ENCODE measurements around the gene CLIP3.
"Not testable (repeated sequence)": the region's sequence is repeated elsewhere in the genome, so short reads cannot be mapped to it uniquely, and the experiment has no call there.

The CLIP3 gene

DNA sequence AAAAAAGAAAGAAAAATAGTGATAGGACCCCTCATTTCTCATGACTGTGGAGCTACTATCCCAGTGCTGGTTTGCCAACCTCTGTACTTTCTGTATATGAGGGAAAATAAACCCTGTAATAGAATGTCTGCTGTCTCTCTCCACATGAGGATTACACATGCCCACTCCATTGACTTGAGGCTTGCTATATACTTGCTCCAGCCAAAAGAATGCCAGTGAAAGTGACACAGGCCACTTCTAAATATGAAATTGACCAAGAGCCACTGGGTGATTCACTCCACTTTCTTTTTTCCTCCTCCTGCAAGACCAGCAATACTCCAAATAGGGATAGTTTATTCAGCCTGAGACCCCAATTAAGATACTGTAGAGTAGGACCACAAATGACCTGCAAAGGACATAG is 15.2 kb upstream of the CLIP3 start:
- no peak for DNase-seq

DNA sequence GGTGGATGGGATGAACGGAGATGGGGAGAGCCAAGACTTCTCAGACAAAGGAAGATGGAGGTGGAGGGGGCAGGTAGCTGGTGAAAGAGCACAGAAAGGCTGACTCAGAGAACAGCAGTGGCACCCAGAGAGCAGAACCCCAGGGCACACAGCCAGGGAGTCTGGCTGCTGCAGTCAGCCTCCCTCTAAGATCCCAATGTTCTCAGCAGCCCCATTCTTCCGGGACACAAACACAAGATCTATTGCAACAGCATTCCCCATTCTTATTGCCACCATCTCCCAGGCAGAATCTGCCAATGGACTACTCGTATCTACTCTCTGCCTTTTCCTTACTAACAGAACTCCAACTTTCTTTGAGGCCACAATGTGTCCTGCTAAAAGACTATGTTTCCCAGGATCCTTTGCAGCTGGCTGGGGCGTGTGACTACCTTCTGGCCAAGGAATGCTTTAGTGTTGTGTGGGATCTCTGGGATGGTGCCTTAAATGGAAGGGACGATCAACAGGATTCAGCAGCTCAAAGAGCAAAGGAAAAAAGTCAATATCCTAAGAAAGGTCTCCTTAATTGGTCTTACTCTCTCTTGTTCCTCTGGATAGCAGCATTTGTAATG is 13.9 kb upstream of the CLIP3 start:
- no peak for DNase-seq

DNA sequence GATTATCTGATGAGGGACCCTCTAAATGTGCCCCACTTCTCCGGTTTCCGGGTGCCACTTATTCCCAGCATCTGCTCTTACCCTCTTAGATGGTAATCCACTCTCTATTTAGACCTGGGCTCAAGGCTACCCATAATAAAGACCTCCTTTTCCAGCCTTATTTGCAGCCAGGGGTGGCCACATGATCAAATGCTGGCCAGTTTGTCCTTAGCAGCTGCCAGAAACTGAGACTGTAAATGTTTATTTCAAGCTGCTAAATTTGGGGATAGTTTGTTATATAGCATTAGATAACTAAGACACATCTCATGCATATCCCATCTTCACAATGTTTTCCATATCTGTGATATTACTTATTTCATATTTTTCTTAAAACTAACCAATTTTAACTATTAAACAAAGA is 11.3 kb upstream of the CLIP3 start:
- DNase-seq, result no peak

DNA sequence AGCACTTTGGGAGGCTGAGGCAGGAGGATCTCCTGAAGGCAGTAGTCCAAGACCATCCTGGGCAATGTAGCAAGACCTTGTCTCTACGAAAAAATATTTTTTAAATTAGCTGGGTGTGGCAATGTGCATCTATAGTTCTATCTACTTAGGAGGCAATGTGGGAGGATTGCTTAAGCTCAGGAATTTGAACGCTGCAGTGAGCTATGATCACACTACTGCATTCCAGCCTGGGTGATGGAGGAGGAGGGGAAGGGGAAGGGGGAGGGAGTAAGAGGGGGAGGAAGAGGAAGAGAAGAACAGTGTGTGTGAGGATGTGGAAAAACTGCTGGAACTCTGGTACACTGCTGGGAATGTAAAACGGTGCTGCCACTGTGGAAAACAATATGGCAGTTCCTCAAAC is 9.2 kb upstream of the CLIP3 start:
- DNase-seq, result no peak

DNA sequence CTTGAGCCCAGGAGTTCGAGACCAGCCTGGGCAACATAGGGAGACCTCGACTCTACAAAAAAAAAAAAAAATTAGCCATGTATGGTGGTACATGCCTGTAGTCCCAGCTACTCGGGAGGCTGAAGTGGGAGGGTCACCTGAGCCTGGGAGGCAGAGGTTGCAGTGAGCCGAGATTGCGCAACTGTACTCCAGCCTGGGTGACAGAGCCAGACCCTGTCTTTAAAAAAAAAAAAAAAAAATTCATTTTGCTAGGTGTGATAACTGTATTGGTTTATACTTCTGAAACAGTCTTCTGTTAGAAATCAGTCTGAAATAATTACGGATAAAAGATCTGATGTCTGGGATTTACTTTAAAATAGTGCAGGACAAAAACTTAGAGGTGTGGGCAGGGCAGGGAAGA is 8.4 kb upstream of the CLIP3 start:
- not testable (repeated sequence) for DNase-seq

DNA sequence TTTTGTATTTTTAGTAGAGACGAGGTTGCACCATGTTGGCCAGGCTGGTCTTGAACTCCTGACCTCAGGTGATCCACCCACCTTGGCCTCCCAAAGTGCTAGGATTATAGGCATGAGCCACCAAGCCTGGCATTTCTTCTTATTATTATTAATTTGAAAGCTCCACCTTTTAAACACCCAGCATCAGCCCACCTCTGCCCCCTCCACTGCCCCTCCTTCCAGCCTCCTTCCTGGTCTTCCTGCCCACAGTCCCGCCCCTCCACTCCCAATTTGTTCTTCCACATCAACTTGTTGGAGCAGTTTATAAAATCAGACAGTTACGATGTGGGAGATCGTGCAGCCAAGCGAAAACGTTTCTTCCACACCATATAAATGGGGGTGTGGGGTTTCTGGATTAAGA is 7.8 kb upstream of the CLIP3 start:
- DNase-seq, result no peak

DNA sequence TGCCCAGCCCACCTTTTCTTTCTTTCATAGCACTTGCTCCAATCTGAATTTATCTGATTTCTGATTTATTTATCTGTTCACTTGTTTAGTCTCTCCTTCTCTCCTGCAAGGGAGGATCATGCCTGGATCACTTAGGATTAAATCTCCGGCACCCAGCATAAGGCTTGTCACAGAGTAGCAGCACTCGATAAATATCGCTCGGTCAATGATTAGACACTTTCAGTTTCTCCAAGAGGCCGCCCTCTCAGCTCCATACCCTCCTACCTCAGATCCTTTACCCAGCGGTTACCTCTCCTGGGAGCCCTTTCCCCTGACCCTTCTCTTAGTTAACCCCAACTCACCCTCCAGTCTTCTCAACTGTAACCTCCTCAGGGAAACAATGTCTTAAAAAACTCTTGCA is 1.4 kb downstream of the CLIP3 start:
- DNase-seq, result no peak

DNA sequence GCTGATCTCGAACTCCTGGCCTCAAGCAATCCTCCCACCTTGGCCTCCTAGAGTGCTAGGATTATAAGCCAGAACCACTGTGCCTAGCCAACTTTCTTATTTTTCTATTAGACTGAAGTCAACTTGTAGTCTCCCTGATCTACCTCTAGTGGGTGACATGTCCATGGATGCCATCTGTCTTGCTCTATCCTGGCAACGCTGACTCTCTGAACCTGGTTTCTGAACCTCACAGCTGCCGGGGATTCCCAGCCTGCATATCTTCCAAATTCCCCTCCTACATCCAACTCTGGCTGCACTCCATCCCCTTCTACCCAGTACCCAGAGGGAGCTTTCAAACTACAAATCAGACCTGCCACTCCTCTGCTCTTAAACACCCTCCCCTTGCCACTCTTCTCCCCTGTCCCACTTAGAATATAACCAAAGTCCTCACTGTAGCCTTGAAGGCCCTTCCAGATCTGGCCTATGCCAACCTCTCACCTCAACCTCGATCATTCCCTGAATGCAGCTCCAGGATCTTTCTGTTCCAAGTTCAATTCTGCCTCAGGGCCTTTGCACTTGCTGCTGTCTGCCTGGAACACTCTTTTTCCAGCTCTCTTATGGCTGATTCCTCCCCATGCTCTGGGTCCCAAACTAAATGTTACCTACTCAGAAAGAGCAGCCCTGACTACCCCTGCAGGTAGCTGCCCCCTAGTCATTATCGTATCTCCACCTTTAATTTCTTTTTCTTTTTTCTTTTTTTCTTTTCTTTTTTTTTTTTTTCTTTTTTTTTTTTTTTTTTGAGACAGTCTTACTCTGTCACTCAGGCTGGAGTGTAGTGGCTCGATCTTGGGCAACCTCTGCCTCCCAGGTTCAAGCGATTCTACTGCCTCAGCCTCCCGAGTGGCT is 2.2 kb downstream of the CLIP3 start:
- DNase-seq, result no peak

DNA sequence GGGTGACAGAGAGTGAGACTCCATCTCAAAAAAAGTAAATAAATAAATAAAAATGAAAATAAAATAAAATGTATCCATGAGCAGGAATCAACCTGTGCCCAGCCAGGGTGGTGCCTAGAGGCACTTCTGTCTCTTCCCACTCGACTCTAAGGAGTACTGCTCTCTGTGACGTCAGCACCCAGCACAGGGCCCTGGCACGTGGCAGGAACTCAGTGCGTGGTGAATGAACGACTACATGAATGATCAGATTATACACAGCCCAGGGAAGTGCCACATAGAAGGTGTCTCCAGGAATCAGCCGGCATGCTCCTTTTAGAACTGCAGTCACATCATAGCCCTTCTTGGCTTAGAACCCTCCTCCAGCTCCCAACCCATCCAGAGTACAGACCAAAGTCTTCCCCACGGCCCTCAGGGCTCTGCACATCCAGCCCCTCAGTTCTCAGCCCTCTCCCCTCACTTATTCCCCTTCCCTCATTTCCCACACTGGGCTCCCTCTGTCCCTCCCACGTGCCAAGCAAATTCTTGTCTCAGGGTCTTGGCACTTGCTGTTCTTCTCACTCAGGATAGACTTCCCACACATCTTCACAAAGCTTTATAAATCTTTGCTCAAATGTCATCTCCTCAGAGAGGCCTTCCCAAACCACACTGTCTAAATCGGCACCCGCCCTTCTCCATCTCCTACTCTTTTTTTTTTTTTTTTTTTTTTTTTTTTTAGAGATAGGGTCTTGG is 4.2 kb downstream of the CLIP3 start:
- DNase-seq, result no peak

DNA sequence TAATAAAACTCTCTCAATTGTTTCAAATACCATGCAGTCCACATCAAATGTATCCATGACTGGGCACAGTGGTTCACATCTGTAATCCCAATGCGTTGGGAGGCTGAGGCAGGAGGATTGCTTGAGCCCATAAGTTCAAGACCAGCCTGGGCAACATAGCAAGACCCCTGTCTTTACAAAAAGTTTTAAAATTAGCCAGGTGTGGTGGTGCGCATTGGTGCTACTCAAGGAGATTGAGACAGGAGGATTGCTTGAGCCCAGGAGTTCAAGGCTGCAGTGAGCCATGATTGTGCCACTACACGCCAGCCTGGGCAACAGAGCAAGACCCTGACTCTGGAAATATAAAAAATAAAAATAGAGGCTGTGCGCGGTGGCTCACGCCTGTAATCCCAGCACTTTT is 5.0 kb downstream of the CLIP3 start:
- DNase-seq, result no peak

DNA sequence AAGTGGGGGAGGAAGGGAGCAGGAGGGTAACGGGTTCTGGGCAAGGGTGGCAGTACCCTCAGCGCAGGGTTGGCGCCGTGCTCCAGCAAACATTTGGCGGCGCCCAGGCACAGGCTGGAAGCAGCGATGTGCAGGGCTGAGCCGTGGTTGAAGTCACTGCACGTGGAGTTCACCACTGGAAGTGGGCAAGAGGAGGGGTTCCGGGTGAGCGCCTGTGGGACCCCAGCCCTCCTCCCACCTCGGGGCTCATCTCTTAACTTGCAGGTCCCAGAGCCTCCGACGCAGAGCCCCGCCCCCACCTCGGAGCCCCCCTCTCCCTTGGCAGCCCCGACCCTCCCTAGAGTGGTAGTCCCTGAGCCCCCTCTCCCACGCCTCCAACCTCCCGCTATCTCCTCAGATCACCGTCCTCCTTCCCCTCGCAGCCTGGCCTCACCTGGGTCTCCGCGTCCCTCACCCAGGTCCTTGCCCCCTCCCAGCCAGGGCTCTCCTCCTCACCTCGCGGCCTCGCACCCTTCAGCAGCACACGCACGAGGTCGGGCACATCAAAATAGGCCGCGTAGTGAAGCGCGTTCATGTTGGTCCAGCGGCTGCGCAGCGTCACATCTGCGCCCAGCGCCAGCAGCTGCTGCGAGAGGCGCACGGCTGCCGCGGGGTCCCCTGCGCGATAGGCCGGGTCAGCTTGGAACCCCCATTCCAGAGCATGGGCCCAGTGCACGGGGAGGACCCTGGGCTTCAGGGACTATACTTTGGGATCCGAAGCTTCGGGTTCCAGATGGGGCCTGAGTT is 6.4 kb downstream of the CLIP3 start:
- no peak for DNase-seq

DNA sequence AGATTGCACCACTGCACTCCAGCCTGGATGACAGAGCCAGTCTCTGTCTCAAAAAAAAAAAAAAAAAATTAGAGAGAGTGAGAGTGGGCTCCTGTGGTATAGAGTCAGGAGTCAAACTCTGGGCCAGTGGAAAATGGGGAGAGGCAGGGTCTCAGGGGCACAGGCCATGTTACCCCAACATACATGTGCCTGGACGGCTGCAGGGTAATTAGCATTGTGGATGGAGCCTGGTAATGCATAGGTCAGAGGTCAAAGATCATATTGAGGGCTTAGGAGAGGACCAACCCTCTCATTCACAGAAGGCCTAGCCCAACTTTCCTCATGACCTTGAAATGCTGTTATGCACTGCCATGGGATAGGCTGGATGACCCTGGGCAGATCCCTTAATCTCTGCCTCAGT is 7.1 kb downstream of the CLIP3 start:
- no peak for DNase-seq

DNA sequence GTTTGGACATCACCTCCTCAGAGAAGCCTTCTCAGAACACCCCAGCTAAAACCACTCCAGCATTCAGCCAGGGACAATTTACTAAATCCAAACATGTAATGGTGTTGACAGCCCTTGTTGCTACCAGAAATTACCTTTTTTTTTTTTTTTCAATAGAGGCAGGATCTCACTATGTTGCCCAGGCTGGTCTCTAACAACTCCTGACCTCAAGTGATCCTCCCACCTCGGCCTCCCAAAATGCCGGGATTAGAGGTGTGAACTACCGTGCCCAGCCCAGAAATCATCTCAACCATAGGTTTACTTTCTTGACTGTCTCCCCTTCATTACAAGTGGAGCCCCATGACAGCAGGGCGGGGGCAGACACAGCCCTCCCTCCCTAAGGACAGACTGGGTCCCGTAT is 9.2 kb downstream of the CLIP3 start:
- DNase-seq, result no peak

DNA sequence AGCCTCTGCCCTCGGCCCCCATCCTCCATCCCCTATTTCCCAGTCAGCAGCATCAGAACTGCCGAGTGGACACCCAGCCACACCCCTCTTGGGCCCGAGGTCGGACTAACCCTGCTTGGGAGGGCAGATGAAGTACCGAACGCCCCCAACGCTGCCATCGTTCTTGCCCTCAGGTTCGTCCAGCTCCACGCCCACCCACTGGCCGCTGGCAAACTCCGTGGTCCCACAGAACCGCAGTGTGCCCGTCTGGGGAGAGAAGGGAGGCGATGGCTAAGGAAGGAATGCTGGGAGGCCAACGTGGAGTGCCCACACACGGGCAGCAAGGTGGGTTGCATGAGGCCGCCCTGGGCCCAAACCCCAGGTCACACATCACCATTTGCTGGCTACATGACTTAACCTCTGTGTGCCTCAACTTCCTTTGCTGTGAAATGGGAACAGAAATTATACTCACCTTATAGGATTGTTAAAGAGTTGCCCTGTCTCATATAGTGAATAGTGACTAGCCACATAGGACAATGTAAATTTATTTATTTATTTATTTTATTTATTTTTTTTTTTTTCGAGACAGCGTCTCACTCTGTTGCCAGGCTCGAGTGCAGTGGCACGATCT is 13.5 kb downstream of the CLIP3 start:
- DNase-seq, result no peak

DNA sequence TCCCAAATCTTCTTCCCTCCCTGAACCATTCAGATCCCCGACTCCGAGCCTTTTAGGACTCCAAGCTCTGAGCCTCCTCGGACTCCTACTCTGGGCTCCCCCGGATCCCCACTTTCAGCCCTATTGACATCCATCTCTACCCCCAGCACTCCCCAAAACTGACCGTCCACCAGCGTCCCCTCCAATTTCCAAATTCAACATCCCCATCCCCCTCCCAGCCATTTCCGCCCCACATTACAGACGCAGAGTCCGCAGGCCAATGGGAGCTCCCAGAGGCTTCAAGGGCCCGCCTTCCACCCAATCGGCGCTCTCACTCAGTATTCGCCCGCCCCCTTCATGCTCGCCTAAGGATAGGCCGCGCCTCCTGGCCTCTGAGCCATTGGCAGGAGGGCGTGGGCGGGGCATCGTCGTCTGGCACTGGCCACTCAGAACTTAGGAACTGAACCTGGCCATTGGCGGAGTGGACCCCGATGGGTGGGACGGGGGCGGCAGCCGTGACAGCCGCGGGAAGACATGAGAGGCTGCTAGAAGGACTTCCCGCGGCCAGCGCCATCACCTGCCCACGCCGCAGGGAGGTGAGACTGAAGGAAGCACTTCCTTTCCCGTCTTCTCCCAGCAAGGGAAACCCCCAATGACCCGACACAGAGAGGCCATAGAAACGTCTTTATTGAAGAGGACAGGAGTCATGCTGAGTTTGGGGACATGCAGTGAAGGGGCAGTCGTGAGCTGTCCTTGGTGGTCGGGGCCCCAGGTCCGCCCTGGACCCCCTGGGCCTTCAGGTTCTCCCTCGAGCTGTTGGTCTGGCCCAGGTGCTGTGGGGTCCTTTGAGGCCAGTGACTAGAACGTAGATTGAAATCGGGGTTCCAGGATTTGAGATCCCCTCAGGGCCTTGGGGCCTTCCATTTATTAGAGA is 18.4 kb downstream of the CLIP3 start, which contains the start of gene ALKBH6:
TSS of gene ALKBH6 (minus strand) at position 202 of the 913 bp plus-strand sequence. CDS start 816 bp downstream, outside the sequence.
- DNase-seq, result peak; percentile 99

DNA sequence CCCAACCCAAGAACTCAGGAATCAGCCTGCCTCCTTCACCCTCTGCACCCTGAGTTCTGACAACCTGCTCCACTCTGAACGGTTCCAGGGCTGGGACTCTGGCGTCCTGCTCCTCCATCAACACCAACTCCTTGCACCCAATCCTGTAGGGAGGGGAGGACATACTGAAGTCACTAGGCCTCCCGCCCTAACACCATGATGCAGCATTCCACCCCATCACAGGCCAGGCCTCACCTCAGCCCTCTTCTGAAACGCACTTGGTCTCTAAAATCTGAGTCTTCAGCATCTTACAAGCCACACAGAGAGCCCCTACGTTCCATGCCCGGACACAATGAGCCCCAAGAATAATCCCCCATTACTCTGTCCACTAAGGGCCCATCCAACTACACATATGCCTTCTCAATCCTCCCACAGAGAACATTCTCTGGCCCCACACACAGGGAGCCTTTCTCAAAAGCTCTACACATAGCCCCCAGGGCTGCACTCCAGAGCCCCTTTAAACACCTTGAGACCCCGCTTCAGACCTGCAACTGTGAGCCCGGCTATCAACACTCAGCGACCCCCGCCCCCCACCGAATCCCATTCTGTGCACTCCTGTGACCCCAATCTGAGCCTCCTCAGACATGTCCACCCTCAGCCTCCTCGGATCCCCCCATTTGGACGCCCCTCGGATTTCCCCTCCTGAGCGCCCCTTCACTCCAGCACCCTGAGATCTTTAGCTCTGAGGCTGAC is 19.2 kb downstream of the CLIP3 start:
- no peak for DNase-seq

DNA sequence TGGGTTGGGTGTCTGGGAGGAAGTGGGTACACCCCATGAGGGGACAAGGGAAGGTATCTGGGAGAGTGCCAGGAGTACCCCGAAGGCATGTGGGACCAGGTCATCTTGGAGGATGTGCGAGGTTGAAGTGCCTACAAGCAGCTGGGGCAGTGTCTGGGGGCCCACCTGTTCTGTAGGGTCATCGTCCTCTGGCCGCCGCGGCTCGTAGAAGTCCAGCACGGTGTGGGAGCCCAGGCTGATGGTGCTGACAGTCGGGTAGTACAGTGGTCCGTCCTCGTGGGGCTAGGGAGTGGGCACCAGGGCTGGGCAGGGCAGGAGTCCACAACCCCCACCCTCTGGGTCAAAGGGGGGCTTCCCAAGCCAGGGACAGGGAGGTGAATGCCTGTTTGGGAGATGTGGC is 22.3 kb downstream of the CLIP3 start:
- no peak for DNase-seq

DNA sequence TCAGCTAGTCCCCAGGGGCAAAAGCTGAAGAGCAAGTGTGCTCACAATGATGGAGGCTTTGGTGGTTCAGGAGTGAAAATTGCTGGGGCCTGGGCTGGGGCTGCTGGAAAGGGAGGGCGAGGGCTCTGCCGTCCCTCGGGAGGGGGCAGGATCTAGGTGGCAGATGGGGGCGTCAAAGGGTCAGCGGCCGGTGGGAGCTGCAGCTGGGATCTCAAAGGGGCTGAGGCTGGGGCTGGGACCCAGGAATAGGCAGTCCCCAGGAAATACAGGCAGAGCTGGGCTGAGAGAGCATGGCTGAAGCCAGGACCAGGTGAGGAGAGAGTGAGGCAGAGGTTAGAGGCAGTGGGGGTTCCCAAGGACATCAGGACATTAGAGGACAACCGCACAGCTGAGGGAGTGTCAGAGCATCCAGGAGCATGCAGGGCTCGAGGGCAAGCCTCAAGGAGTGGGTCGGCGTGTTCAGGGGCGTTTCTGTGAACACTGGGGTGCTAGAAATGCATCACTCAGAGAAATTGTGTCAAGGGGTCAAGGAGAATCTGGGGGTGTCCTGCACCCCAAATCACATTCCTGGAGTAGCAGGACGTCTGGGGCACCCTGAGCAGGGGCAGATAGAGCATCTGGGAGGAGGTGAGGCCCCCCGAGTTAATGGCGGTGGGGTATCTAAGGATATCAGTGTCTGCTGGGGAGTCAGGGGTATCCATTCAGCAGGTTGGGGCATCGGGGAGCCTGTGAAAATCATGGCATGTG is 22.9 kb downstream of the CLIP3 start:
- no peak for DNase-seq

DNA sequence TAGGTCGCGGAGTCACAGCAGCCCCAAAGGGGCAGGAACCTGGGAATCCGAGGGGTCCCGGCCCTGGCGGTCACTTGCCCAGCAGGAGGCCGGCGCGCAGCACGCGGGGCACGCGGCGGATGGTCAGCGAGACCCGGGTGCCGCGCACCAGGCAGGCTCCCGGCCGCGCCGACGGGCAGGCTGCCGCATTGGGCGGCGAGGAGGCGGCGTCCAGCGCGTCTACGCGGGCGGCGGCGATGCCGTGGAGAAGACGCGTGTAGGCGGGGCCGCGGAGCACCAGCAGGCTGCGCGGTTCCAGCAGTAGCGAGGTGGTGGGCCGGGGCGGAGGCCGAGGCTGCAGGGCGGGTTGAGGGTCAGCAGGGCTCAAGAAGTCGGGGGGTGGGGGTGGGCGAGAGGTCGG is 23.5 kb downstream of the CLIP3 start:
- peak; percentile 73 for DNase-seq

All from right forelimb (tissue), 1 donor.